ENCODE results near the gene APBA2. TPM values are rescaled to one million over a fixed set of nuclear protein-coding genes. Genes with fewer than 3 reads are reported as not detected.

Gene APBA2
- total RNA-seq, 3 donors from 2014 or later = 0.64 to 6.9 (median 5.0) TPM

GRCh38 chr15:28955160-28955992 lies 69.6 kb downstream of the APBA2 start:
- H3K4me3 ChIP-seq = no peak overlapping the region
- no peaks in the 10 kb centered on the region for H3K9me3 ChIP-seq
- no peak for DNase-seq (ENCODE audit: low spot score in 2 of 2)
- no peaks in the 10 kb centered on the region for H3K36me3 ChIP-seq
- no peaks in the 10 kb centered on the region for H3K4me1 ChIP-seq
- TF ChIP-seq POLR2AphosphoS5 (IDR thresholded peaks at IDR 0.05) (no peak), POLR2A (IDR thresholded peaks at IDR 0.05) (no peak), CTCF (IDR thresholded peaks at IDR 0.05) (no peak)
- H3K27ac ChIP-seq = no peak overlapping the region
- intact Hi-C loops (cut with DNase I; ENCODE audit: low total_unique reads) = no loop called here
- no peaks in the 10 kb centered on the region for H3K27me3 ChIP-seq

- no peaks in the 10 kb centered on the region for H3K9me3 ChIP-seq
- TF ChIP-seq POLR2A (IDR thresholded peaks at IDR 0.05) (no peak), POLR2AphosphoS5 (IDR thresholded peaks at IDR 0.05) (no peak), CTCF (IDR thresholded peaks at IDR 0.05) (no peak)
- no peaks in the 10 kb centered on the region for H3K36me3 ChIP-seq
- intact Hi-C loops (cut with DNase I; ENCODE audit: low total_unique reads) = no loop called here
- H3K27ac ChIP-seq = no peak overlapping the region
- H3K4me1 ChIP-seq = no peaks in the 10 kb centered on the region
- DNase-seq (ENCODE audit: low spot score in 2 of 2) = no peak
- no peaks in the 10 kb centered on the region for H3K27me3 ChIP-seq
- no peak overlapping the region for H3K4me3 ChIP-seq
Observed at GRCh38 chr15:28955993-28956421, 70.2 kb downstream of the APBA2 start.

GRCh38 chr15:28956491-28956890 lies 70.7 kb downstream of the APBA2 start:
- Histone ChIP-seq H3K4me1 (no peaks in the 10 kb centered on the region), H3K4me3 (no peak overlapping the region), H3K36me3 (no peaks in the 10 kb centered on the region), H3K27ac (no peak overlapping the region), H3K27me3 (no peaks in the 10 kb centered on the region), H3K9me3 (no peaks in the 10 kb centered on the region)
- DNase-seq (ENCODE audit: low spot score in 2 of 2) = no peak
- no peak for TF ChIP-seq POLR2AphosphoS5 (IDR thresholded peaks at IDR 0.05)
- TF ChIP-seq POLR2A (IDR thresholded peaks at IDR 0.05) = no peak
- TF ChIP-seq CTCF (IDR thresholded peaks at IDR 0.05) = no peak
- intact Hi-C loops (cut with DNase I; ENCODE audit: low total_unique reads) = no loop called here

- TF ChIP-seq POLR2A (IDR thresholded peaks at IDR 0.05) (no peak), POLR2AphosphoS5 (IDR thresholded peaks at IDR 0.05) (no peak), CTCF (IDR thresholded peaks at IDR 0.05) (no peak)
- H3K4me3 ChIP-seq = no peak overlapping the region
- H3K9me3 ChIP-seq = no peaks in the 10 kb centered on the region
- no peaks in the 10 kb centered on the region for H3K27me3 ChIP-seq
- H3K36me3 ChIP-seq = no peaks in the 10 kb centered on the region
- H3K4me1 ChIP-seq = no peaks in the 10 kb centered on the region
- H3K27ac ChIP-seq = no peak overlapping the region
- intact Hi-C loops (cut with DNase I; ENCODE audit: low total_unique reads) = no loop called here
- DNase-seq (ENCODE audit: low spot score in 2 of 2) = no peak
Observed at GRCh38 chr15:28957606-28958498, 72.1 kb downstream of the APBA2 start.

- Histone ChIP-seq H3K27me3 (no peaks in the 10 kb centered on the region), H3K27ac (no peak overlapping the region), H3K9me3 (no peaks in the 10 kb centered on the region), H3K36me3 (no peaks in the 10 kb centered on the region), H3K4me3 (no peak overlapping the region), H3K4me1 (no peaks in the 10 kb centered on the region)
- intact Hi-C loops (cut with DNase I; ENCODE audit: low total_unique reads) = no loop called here
- DNase-seq (ENCODE audit: low spot score in 2 of 2) = no peak
- no peak for TF ChIP-seq POLR2AphosphoS5 (IDR thresholded peaks at IDR 0.05)
- no peak for TF ChIP-seq CTCF (IDR thresholded peaks at IDR 0.05)
- no peak for TF ChIP-seq POLR2A (IDR thresholded peaks at IDR 0.05)
Observed at GRCh38 chr15:28959326-28959725, 73.6 kb downstream of the APBA2 start.
